Thymus (tissue), 11 donors: ENCODE data around the gene CTPS2. TPM values are rescaled to one million over a fixed set of nuclear protein-coding genes. Genes with fewer than 3 reads are reported as not detected.
"Not testable (repeated sequence)": the region's sequence is repeated elsewhere in the genome, so short reads cannot be mapped to it uniquely, and the experiment has no call there.

Source experiments
- DNase-seq, 9 donors: peaks; one replicate each; pipeline ENCODE4 v3.0.0-alpha.2; 2013; ENCODE audit warnings: low spot score in 9 of 9, low read depth in 6 of 9, missing footprints in 1 of 9
- H3K27ac ChIP-seq, 2 donors: one replicate each; pipeline ENCODE4 v1.5.1; 2013; ENCODE audit warnings: control low read depth in 1 of 2, low read depth in 1 of 2, low read length in 1 of 2, mild to moderate bottlenecking in 1 of 2, moderate library complexity in 1 of 2
- H3K27me3 ChIP-seq, 2 donors: one replicate each; pipeline ENCODE4 v1.5.1; 2013; ENCODE audit warnings: low read length in 1 of 2; ENCODE audit not compliant: control insufficient read depth in 2 of 2, insufficient read depth in 1 of 2
- H3K36me3 ChIP-seq, 2 donors: one replicate each; pipeline ENCODE4 v1.5.1; 2013; ENCODE audit warnings: low read length in 1 of 2, mild to moderate bottlenecking in 1 of 2, moderate library complexity in 1 of 2; ENCODE audit not compliant: control insufficient read depth in 2 of 2, insufficient read depth in 2 of 2
- H3K4me1 ChIP-seq, 2 donors: one replicate each; pipeline ENCODE4 v1.5.1; 2013; ENCODE audit warnings: low read length in 2 of 2; ENCODE audit not compliant: control insufficient read depth in 2 of 2, insufficient read depth in 2 of 2
- H3K4me3 ChIP-seq, 2 donors: one replicate each; pipeline ENCODE4 v1.5.1; 2013; ENCODE audit warnings: low read length in 2 of 2, control low read depth in 1 of 2, mild to moderate bottlenecking in 1 of 2
- H3K9me3 ChIP-seq, 2 donors: one replicate each; pipeline ENCODE4 v1.5.1; 2013; ENCODE audit warnings: low read length in 1 of 2, mild to moderate bottlenecking in 1 of 2; ENCODE audit not compliant: control insufficient read depth in 2 of 2, insufficient read depth in 1 of 2
- WGBS: extraction: QIAGEN DNeasy Blood & Tissue Kit; methylation state at CpG from one replicate; pipeline ENCODE4 v1.1.7; 2013; 5-methylcytosine and 5-hydroxymethylcytosine counted together
- polyA plus RNA-seq: library from polyadenylated mRNA; stranded (reverse); fragments of 200-250 nt; gene quantifications from one replicate; pipeline ENCODE4 v1.2.3, GENCODE V29; 2013
- total RNA-seq: library from RNA; stranded (reverse); fragments of 120-200 nt; gene quantifications from one replicate; pipeline ENCODE4 v1.2.4, GENCODE V29; 2013
- donor health status: healthy.

The CTPS2 gene
- total and polyA plus RNA-seq, 2 donors: 10.2 to 11.3 TPM

DNA sequence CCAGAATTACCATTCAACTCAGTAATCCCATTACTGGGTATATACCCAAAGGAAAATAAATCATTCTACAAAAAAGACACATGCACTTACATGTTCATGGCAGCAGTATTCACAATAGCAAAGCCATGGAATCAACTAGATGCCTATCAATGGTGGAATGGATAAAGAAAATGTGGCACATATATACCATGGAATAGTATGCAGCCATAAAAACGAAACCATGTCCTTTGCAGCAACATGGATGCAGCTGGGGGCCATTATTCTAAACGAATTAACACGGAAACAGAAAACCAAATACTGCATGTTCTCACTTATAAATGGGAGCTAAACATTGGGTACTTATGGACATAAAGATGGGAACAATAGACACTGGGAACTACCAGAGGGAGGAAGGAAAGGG lies 101.8 kb downstream of the CTPS2 start:
- H3K4me1 ChIP-seq, H3K27ac ChIP-seq, H3K36me3 ChIP-seq, DNase-seq, H3K4me3 ChIP-seq, H3K9me3 ChIP-seq, H3K27me3 ChIP-seq: not testable (repeated sequence)
- WGBS: 98% methylated on average over 3 of the region's 3 CpGs

- H3K9me3 ChIP-seq: no peaks in the 10 kb centered on the region
- H3K4me3 ChIP-seq: no peak overlapping the region
- H3K27ac ChIP-seq: no peak overlapping the region
- no peaks in the 10 kb centered on the region for H3K27me3 ChIP-seq
- DNase-seq: no peak
- no peaks in the 10 kb centered on the region for H3K4me1 ChIP-seq
- 100% methylated on average over 1 of the region's 1 CpG for WGBS
- peaks cover 0 to 3% of the 10 kb centered on the region in 2 donors for H3K36me3 ChIP-seq
Observed at GRCh38 chrX:16610121-16610621, 102.3 kb downstream of the CTPS2 start.

DNA sequence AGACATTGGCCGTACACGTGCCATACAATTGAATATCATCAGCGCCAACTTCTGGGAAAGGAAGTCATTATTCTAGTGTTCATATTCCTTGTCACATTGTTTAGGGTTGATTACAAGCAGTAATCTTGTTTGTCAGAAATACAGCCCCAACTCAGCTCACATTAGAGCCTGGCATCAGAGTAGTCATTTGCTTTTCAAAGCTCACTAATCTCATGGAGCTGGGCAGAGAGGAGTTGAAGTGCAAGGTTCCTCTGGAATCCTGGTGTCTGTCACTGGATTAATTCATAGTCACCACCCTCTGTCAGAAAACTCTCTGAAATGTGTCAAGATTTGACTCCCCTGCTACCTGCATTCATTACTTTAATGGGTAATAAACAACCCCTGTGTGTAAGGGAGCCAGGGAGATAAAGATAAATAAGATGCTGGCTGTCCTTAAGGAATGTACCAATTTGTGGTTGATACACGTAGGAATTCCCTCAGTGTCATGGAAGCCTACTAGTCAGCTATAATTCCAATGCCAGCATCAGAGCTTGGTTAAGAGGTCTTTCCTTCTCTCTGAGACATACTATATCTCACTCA lies 106.2 kb downstream of the CTPS2 start:
- DNase-seq: no peak
- Histone ChIP-seq H3K27me3 (no peaks in the 10 kb centered on the region), H3K36me3 (peaks cover 0 to 3% of the 10 kb centered on the region in 2 donors), H3K9me3 (no peaks in the 10 kb centered on the region), H3K4me1 (no peaks in the 10 kb centered on the region), H3K27ac (no peak overlapping the region), H3K4me3 (no peak overlapping the region)
- WGBS: 98% methylated on average over 4 of the region's 4 CpGs

DNA sequence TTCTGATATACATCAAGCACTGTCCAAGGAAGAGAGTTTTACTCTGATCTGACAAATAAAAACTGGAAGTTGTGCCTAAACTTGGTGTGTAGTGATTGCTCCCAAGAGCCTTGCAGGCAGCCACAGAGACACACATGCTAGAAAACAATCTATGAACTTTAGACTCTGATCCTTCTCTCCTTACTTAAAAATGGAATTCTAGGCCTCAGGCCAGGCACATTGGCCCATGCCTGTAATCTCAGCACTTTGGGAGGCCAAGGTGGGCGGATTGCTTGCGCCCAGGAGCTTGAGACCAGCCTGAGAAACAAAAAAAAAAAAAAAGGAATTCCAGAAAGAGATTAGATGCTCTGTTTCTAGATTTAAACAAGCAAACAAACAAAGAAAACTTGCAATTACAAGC lies 108.1 kb downstream of the CTPS2 start:
- H3K27me3 ChIP-seq: no peaks in the 10 kb centered on the region
- no peak for DNase-seq
- 95% methylated on average over 2 of the region's 2 CpGs for WGBS
- no peak overlapping the region for H3K27ac ChIP-seq
- peaks cover 0 to 3% of the 10 kb centered on the region in 2 donors for H3K36me3 ChIP-seq
- no peaks in the 10 kb centered on the region for H3K4me1 ChIP-seq
- H3K9me3 ChIP-seq: no peaks in the 10 kb centered on the region
- no peak overlapping the region for H3K4me3 ChIP-seq

GRCh38 chrX:16603822-16604221 lies 108.6 kb downstream of the CTPS2 start:
- Histone ChIP-seq H3K27ac (no peak overlapping the region), H3K27me3 (no peaks in the 10 kb centered on the region), H3K9me3 (no peaks in the 10 kb centered on the region), H3K4me1 (no peaks in the 10 kb centered on the region), H3K36me3 (peaks cover 0 to 3% of the 10 kb centered on the region in 2 donors), H3K4me3 (no peak overlapping the region)
- DNase-seq: peak in 1 of 9 donors; percentile 18
- WGBS: 83% methylated on average over 4 of the region's 4 CpGs

DNA sequence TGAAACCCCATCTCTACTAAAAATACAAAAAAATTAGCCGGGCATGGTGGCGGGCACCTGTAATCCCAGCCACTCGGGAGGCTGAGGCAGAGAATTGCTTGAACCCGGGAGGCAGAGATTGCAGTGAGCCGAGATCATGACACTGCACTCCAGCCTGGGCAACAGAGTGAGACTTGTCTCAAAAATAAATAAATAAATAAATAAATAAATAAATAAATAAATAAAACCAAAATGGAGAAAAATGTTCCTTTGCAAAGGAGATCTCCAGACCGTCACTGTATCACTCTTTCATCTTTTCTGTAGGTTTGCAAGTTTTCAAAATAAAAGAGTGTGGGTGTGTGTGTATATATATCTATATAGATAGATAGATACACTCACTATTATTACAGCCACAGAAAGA lies 109.2 kb downstream of the CTPS2 start:
- not testable (repeated sequence) for DNase-seq, H3K4me1 ChIP-seq, H3K4me3 ChIP-seq, H3K9me3 ChIP-seq, H3K27me3 ChIP-seq, H3K27ac ChIP-seq, H3K36me3 ChIP-seq
- 96% methylated on average over 6 of the region's 6 CpGs for WGBS

DNA sequence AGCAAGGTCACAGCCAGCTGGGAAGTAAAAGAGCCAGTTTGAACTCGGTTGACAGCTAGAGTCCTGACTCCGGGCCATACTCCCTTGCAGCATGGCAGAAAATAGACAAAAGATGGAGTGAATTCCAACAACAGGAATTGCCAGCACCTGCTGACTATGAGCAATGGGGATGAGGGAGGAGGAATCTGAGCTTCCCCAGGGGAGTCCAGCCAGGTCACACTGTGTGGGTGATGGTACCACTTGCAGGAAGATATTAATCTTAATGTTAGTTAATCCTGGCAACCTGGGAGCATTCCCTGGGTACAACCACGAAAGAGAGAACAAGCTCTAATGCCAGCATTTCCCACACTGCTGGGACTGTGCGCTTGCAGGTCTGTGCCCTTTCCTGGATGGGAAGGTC lies 110.6 kb downstream of the CTPS2 start:
- DNase-seq: no peak
- 98% methylated on average over 4 of the region's 4 CpGs for WGBS
- H3K27me3 ChIP-seq: no peaks in the 10 kb centered on the region

DNA sequence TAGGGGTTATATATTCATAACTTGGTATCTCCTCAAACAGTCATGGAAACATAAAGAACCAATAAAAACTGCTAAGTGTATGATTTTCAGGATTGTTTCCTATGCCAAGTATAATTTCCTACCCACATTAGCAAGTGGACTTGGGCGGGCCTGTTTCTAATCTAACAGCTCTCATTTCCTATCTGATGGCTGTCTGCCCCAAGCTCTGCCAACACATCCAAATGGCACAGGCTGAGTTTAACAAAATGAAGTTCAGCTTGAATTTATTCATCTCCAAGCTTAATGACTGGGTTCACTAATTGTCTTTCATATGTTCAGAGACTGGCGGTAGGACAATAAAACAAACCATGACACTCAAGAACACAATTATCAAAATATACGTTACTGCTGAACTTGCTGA lies 118.0 kb downstream of the CTPS2 start:
- no peaks in the 10 kb centered on the region for H3K4me1 ChIP-seq
- no peaks in the 10 kb centered on the region for H3K36me3 ChIP-seq
- DNase-seq: no peak
- 98% methylated on average over 3 of the region's 3 CpGs for WGBS
- no peaks in the 10 kb centered on the region for H3K9me3 ChIP-seq
- H3K4me3 ChIP-seq: no peak overlapping the region
- H3K27ac ChIP-seq: no peak overlapping the region
- H3K27me3 ChIP-seq: no peaks in the 10 kb centered on the region

More for the DNA sequence above, 110.6 kb downstream of the CTPS2 start:
- no peaks in the 10 kb centered on the region for H3K36me3 ChIP-seq
- no peaks in the 10 kb centered on the region for H3K4me1 ChIP-seq
- no peak overlapping the region for H3K4me3 ChIP-seq
- no peaks in the 10 kb centered on the region for H3K9me3 ChIP-seq
- no peak overlapping the region for H3K27ac ChIP-seq

DNA sequence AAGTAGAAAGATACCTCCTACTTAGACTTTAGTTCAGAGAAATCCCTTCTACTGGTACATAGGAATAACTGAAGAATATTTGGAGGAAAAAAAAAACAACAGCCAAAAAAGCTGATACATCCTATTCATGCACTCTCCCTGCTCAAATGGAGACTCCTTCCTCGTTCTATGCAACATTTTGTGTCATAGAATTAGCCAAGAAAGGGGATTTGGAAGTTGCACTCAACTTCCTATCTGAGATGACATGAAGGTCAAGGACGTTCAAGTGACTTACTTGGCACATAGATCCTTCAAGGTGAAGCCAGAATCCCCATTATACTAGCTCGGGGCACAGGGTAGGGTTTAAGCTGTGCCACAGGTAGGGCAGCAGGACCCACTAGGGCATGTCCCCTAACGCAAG lies 118.7 kb downstream of the CTPS2 start:
- DNase-seq: no peak
- H3K27me3 ChIP-seq: no peaks in the 10 kb centered on the region
- H3K9me3 ChIP-seq: no peaks in the 10 kb centered on the region
- H3K36me3 ChIP-seq: no peaks in the 10 kb centered on the region
- WGBS: 95% methylated on average over 4 of the region's 4 CpGs
- no peak overlapping the region for H3K4me3 ChIP-seq
- H3K27ac ChIP-seq: no peak overlapping the region
- no peaks in the 10 kb centered on the region for H3K4me1 ChIP-seq
